GM10266 (cell line): ENCODE data around the gene ATF5.
"Not testable (repeated sequence)": the region's sequence is repeated elsewhere in the genome, so short reads cannot be mapped to it uniquely, and the experiment has no call there.

Experiments
- DNase-seq: peaks from one replicate; pipeline ENCODE4 v3.0.0; 2012; ENCODE audit errors: extremely low spot score
- CTCF ChIP-seq: IDR thresholded peaks from 2 replicates; pipeline ENCODE4 v1.5.1; 2012; ENCODE audit warnings: mild to moderate bottlenecking, low read depth; ENCODE audit not compliant: control insufficient read depth, insufficient read depth; ENCODE audit errors: missing control alignments

The ATF5 gene

GRCh38 chr19:49968279-49968922 lies 39.4 kb downstream of the ATF5 start:
- no peak for TF ChIP-seq CTCF
- DNase-seq = no peak

- not testable (repeated sequence) for DNase-seq
These were observed 40.4 kb downstream of the ATF5 start for GRCh38 chr19:49969355-49969754.

GRCh38 chr19:49971991-49972411 lies 43.0 kb downstream of the ATF5 start:
- TF ChIP-seq CTCF = no peak
- no peak for DNase-seq

GRCh38 chr19:49972841-49973240 lies 43.8 kb downstream of the ATF5 start:
- DNase-seq = no peak
- TF ChIP-seq CTCF = no peak

GRCh38 chr19:49973987-49974386 lies 45.0 kb downstream of the ATF5 start:
- TF ChIP-seq CTCF = no peak
- DNase-seq = no peak

GRCh38 chr19:49975051-49975450 lies 46.0 kb downstream of the ATF5 start:
- TF ChIP-seq CTCF = no peak
- DNase-seq = no peak

GRCh38 chr19:49976496-49976895 lies 47.5 kb downstream of the ATF5 start:
- no peak for DNase-seq
- TF ChIP-seq CTCF = no peak

GRCh38 chr19:49977076-49977475 lies 48.1 kb downstream of the ATF5 start:
- no peak for TF ChIP-seq CTCF
- DNase-seq = no peak
